Measurements from ENCODE around the gene MYL12A. TPM values are rescaled to one million over a fixed set of nuclear protein-coding genes. Genes with fewer than 3 reads are reported as not detected.

MYL12A gene
- total RNA-seq = 63.0 TPM

GRCh38 chr18:3247240-3248061 lies at the start of gene MYL12A:
Gene MYL12A, plus strand, starts transcription at chr18:3247801. Its CDS starts 5,447 bp downstream, at chr18:3253248.

GRCh38 chr18:3219631-3220335 lies 27.8 kb upstream of the MYL12A start, which contains the start of gene MYOM1:
Gene MYOM1, minus strand, starts transcription at chr18:3219968. Its CDS starts 4,745 bp downstream, at chr18:3215223.

GRCh38 chr18:3261373-3262233 lies 14.0 kb downstream of the MYL12A start, which contains the start of gene MYL12B:
Gene MYL12B, plus strand, starts transcription at chr18:3262133. Its CDS starts 10,766 bp downstream, at chr18:3272899.

Other genes with a start within 250 kb of the MYL12A start
- 58.8 TPM for gene LPIN2, start 234.7 kb upstream of the MYL12A start, total RNA-seq
- gene MYOM1, start 27.8 kb upstream of the MYL12A start, total RNA-seq = 10.4 TPM
- gene MYL12B, start 14.3 kb downstream of the MYL12A start, total RNA-seq = 158 TPM
- gene TGIF1, start 202.4 kb downstream of the MYL12A start, total RNA-seq = 35.8 TPM